Fibroblast of lung (primary cell): ENCODE measurements around the gene JAZF1. TPM values are rescaled to one million over a fixed set of nuclear protein-coding genes. Genes with fewer than 3 reads are reported as not detected.

Experiments
- DNase-seq, 2 donors: peaks; one replicate each; pipeline versions ENCODE4 v3.0.0 to v3.0.0-alpha.2; 2010; ENCODE audit warnings: low read depth in 2 of 2
- H2AFZ ChIP-seq: 2 replicates; pipeline ENCODE4 v1.5.1; 2012; ENCODE audit warnings: low read length, control low read depth, inconsistent platforms
- H3K27ac ChIP-seq: 2 replicates; pipeline ENCODE4 v1.5.1; 2011; ENCODE audit warnings: low read length, control low read depth; ENCODE audit not compliant: insufficient read depth
- H3K27me3 ChIP-seq: 2 replicates; pipeline ENCODE4 v1.5.1; 2011; ENCODE audit warnings: mild to moderate bottlenecking, low read length; ENCODE audit not compliant: control insufficient read depth, insufficient read depth
- H3K36me3 ChIP-seq: 2 replicates; pipeline ENCODE4 v1.5.1; 2011; ENCODE audit warnings: low read length; ENCODE audit not compliant: control insufficient read depth, insufficient read depth
- H3K4me1 ChIP-seq: 2 replicates; pipeline ENCODE4 v1.5.1; 2011; ENCODE audit warnings: low read length; ENCODE audit not compliant: control insufficient read depth, insufficient read depth; ENCODE audit errors: extremely low read depth
- H3K4me2 ChIP-seq: 2 replicates; pipeline ENCODE4 v1.5.1; 2011; ENCODE audit warnings: low read length, control low read depth; ENCODE audit not compliant: insufficient read depth; ENCODE audit errors: extremely low read depth
- H3K4me3 ChIP-seq, 4 experiments: fragments of 200-600 bp in 1 of 4; sonication (generic) in 1 of 4; replicated peaks in 1 of 4; 2 replicates each; pipeline ENCODE4 v1.5.1; 2011 to 2016; ENCODE audit warnings: low read length in 4 of 4, low read depth in 3 of 4, mild to moderate bottlenecking in 3 of 4, control low read depth in 2 of 4, inconsistent platforms in 1 of 4, mixed read lengths in 1 of 4; ENCODE audit not compliant: insufficient read depth in 1 of 4; ENCODE audit errors: control extremely low read depth in 1 of 4
- H3K79me2 ChIP-seq: 2 replicates; pipeline ENCODE4 v1.5.1; 2012; ENCODE audit warnings: mild to moderate bottlenecking, low read length, inconsistent platforms; ENCODE audit not compliant: control insufficient read depth, insufficient read depth
- H3K9ac ChIP-seq: 2 replicates; pipeline ENCODE4 v1.5.1; 2011; ENCODE audit warnings: mild to moderate bottlenecking, low read length, control low read depth; ENCODE audit not compliant: insufficient read depth
- H3K9me3 ChIP-seq: 2 replicates; pipeline ENCODE4 v1.5.1; 2012; ENCODE audit warnings: low read depth, low read length; ENCODE audit not compliant: control insufficient read depth, insufficient read depth
- H4K20me1 ChIP-seq: 2 replicates; pipeline ENCODE4 v1.5.1; 2011; ENCODE audit warnings: low read length; ENCODE audit not compliant: control insufficient read depth, insufficient read depth; ENCODE audit errors: extremely low read depth
- CTCF ChIP-seq, 2 donors: IDR thresholded peaks in 1 of 2; conservative IDR thresholded peaks in 1 of 2; 1 replicate in 1 of 2; 2 replicates in 1 of 2; pipeline ENCODE4 v1.5.1; 2011 to 2012; ENCODE audit warnings: low read length in 2 of 2, control low read depth in 1 of 2, inconsistent platforms in 1 of 2, low read depth in 1 of 2, mild to moderate bottlenecking in 1 of 2
- EZH2 ChIP-seq: IDR thresholded peaks from 2 replicates; pipeline ENCODE4 v1.5.1; 2012; ENCODE audit warnings: low read length, control low read depth, mild to moderate bottlenecking; ENCODE audit errors: missing control alignments
- polyA plus RNA-seq, 2 donors: library from polyadenylated mRNA; depleted of rRNA in 1 of 2; stranded (reverse) in 1 of 2; unstranded in 1 of 2; fragments of >200 nt; gene quantifications; 2 replicates each; pipeline ENCODE4 v1.2.1, GENCODE V29; 2011 to 2012; ENCODE audit warnings: missing spikeins in 1 of 2
- total RNA-seq: library from RNA; depleted of rRNA; stranded (reverse); fragments of >200 nt; gene quantifications from 2 replicates; pipeline ENCODE4 v1.2.1, GENCODE V29; 2014

Gene JAZF1
- total and polyA plus RNA-seq, 2 donors (not counting 1 experiment from before 2014, with no cell fraction given), result 9.1 to 9.3 TPM

- H3K27me3 ChIP-seq, result no peaks in the 10 kb centered on the region
- no peaks in the 10 kb centered on the region for H4K20me1 ChIP-seq
- no peak overlapping the region for H2AFZ ChIP-seq
- no peak overlapping the region for H3K9ac ChIP-seq
- H3K36me3 ChIP-seq, result no peaks in the 10 kb centered on the region
- TF ChIP-seq EZH2 (no peak), CTCF (conservative IDR thresholded peaks at IDR 0.05 in 1 of 2, IDR thresholded peaks at IDR 0.05 in 1 of 2; ENCODE audit: low read depth in 1 of 2, low read length in 2 of 2) (no peak)
- no peaks in the 10 kb centered on the region for H3K79me2 ChIP-seq
- no peak overlapping the region for H3K4me3 ChIP-seq
- no peak overlapping the region for H3K27ac ChIP-seq
- H3K4me1 ChIP-seq, result no peaks in the 10 kb centered on the region
- DNase-seq, result no peak
- no peak overlapping the region for H3K4me2 ChIP-seq
- H3K9me3 ChIP-seq, result no peaks in the 10 kb centered on the region
These were observed 266.2 kb downstream of the JAZF1 start for GRCh38 chr7:27914409-27914808.

- Histone ChIP-seq H2AFZ (no peak overlapping the region), H3K36me3 (no peaks in the 10 kb centered on the region), H3K27ac (no peak overlapping the region), H3K4me1 (no peaks in the 10 kb centered on the region), H4K20me1 (no peaks in the 10 kb centered on the region), H3K27me3 (no peaks in the 10 kb centered on the region), H3K9ac (no peak overlapping the region), H3K9me3 (no peaks in the 10 kb centered on the region), H3K4me2 (no peak overlapping the region), H3K4me3 (no peak overlapping the region), H3K79me2 (no peaks in the 10 kb centered on the region)
- TF ChIP-seq EZH2 (no peak), CTCF (conservative IDR thresholded peaks at IDR 0.05 in 1 of 2, IDR thresholded peaks at IDR 0.05 in 1 of 2; ENCODE audit: low read depth in 1 of 2, low read length in 2 of 2) (no peak)
- DNase-seq, result no peak
These were observed 267.8 kb downstream of the JAZF1 start for GRCh38 chr7:27912751-27913150.

GRCh38 chr7:27911920-27912319 lies 268.7 kb downstream of the JAZF1 start:
- no peak for TF ChIP-seq CTCF (conservative IDR thresholded peaks at IDR 0.05 in 1 of 2, IDR thresholded peaks at IDR 0.05 in 1 of 2; ENCODE audit: low read depth in 1 of 2, low read length in 2 of 2)
- TF ChIP-seq EZH2, result no peak
- Histone ChIP-seq H3K4me3 (no peak overlapping the region), H2AFZ (no peak overlapping the region), H3K79me2 (no peaks in the 10 kb centered on the region), H3K36me3 (no peaks in the 10 kb centered on the region), H3K9me3 (no peaks in the 10 kb centered on the region), H3K4me1 (no peaks in the 10 kb centered on the region), H3K4me2 (no peak overlapping the region), H4K20me1 (no peaks in the 10 kb centered on the region), H3K27ac (no peak overlapping the region), H3K9ac (no peak overlapping the region), H3K27me3 (no peaks in the 10 kb centered on the region)
- no peak for DNase-seq
